HL-60 (cell line): ENCODE data around the gene TBL1X.

Experiments
- GABPA ChIP-seq: IDR thresholded peaks from 2 replicates; pipeline ENCODE4 v1.6.1; 2012; ENCODE audit warnings: low read depth
- POLR2AphosphoS5 ChIP-seq: IDR thresholded peaks from 2 replicates; pipeline ENCODE4 v1.6.1; 2012; ENCODE audit warnings: low read depth
- SPI1 ChIP-seq: IDR thresholded peaks from 2 replicates; pipeline ENCODE4 v1.6.1; 2012; ENCODE audit warnings: low read depth, mild to moderate bottlenecking, borderline replicate concordance
- TF ChIP-seq, protein P1 (sequence below): IDR thresholded peaks from one replicate; pipeline ENCODE4 v1.5.1; 2011; ENCODE audit warnings: low read length, control low read depth, inconsistent platforms; ENCODE audit not compliant: insufficient read depth
- TF ChIP-seq, protein P2 (sequence below): IDR thresholded peaks from 2 replicates; pipeline ENCODE4 v1.6.1; 2012; ENCODE audit warnings: low read depth; ENCODE audit not compliant: insufficient replicate concordance

DNA sequence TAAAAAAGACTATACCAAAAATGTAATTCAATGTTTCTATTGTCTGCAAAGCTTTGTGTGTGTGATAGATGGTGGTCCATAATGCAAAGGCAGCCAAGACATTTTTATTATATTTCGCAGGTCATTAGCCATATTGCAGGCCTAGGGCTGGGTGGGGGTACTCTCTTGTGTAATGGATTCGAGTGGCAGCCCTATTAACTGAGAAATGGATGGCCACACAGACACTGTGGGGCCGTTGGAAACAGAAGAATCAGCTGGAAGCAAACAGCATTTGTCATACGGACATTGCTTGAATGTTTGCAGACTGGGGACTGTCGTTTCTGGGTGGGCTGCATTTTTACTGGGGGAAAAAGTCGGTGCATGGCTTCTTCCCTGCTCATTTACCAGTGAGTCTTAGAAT, 199.4 kb downstream of the TBL1X start:
- TF ChIP-seq, protein P1, sequence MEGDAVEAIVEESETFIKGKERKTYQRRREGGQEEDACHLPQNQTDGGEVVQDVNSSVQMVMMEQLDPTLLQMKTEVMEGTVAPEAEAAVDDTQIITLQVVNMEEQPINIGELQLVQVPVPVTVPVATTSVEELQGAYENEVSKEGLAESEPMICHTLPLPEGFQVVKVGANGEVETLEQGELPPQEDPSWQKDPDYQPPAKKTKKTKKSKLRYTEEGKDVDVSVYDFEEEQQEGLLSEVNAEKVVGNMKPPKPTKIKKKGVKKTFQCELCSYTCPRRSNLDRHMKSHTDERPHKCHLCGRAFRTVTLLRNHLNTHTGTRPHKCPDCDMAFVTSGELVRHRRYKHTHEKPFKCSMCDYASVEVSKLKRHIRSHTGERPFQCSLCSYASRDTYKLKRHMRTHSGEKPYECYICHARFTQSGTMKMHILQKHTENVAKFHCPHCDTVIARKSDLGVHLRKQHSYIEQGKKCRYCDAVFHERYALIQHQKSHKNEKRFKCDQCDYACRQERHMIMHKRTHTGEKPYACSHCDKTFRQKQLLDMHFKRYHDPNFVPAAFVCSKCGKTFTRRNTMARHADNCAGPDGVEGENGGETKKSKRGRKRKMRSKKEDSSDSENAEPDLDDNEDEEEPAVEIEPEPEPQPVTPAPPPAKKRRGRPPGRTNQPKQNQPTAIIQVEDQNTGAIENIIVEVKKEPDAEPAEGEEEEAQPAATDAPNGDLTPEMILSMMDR: no peak
- TF ChIP-seq SPI1 (no peak), POLR2AphosphoS5 (no peak), GABPA (no peak)
- TF ChIP-seq, protein P2, sequence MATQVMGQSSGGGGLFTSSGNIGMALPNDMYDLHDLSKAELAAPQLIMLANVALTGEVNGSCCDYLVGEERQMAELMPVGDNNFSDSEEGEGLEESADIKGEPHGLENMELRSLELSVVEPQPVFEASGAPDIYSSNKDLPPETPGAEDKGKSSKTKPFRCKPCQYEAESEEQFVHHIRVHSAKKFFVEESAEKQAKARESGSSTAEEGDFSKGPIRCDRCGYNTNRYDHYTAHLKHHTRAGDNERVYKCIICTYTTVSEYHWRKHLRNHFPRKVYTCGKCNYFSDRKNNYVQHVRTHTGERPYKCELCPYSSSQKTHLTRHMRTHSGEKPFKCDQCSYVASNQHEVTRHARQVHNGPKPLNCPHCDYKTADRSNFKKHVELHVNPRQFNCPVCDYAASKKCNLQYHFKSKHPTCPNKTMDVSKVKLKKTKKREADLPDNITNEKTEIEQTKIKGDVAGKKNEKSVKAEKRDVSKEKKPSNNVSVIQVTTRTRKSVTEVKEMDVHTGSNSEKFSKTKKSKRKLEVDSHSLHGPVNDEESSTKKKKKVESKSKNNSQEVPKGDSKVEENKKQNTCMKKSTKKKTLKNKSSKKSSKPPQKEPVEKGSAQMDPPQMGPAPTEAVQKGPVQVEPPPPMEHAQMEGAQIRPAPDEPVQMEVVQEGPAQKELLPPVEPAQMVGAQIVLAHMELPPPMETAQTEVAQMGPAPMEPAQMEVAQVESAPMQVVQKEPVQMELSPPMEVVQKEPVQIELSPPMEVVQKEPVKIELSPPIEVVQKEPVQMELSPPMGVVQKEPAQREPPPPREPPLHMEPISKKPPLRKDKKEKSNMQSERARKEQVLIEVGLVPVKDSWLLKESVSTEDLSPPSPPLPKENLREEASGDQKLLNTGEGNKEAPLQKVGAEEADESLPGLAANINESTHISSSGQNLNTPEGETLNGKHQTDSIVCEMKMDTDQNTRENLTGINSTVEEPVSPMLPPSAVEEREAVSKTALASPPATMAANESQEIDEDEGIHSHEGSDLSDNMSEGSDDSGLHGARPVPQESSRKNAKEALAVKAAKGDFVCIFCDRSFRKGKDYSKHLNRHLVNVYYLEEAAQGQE: no peak
